Medulla oblongata (tissue), 1 donor: ENCODE data around the gene HBS1L.

ENCODE experiments used
- DNase-seq: peaks from one replicate; pipeline ENCODE4 v3.0.0-alpha.2; 2015; ENCODE audit errors: extremely low spot score

Gene HBS1L

GRCh38 chr6:135037541-135037940, 17.1 kb downstream of the HBS1L start:
- no peak for DNase-seq

- no peak for DNase-seq
Observed at GRCh38 chr6:135036731-135037420, 17.7 kb downstream of the HBS1L start.

GRCh38 chr6:135033238-135033637, 21.4 kb downstream of the HBS1L start:
- DNase-seq: no peak

- no peak for DNase-seq
Observed at GRCh38 chr6:135030532-135031178, 24.0 kb downstream of the HBS1L start.

- no peak for DNase-seq
Observed at GRCh38 chr6:135030056-135030473, 24.6 kb downstream of the HBS1L start.

GRCh38 chr6:135025775-135026174, 28.8 kb downstream of the HBS1L start:
- no peak for DNase-seq

GRCh38 chr6:135025175-135025574, 29.4 kb downstream of the HBS1L start:
- peak; percentile 48 for DNase-seq

GRCh38 chr6:135022050-135022697, 32.4 kb downstream of the HBS1L start:
- no peak for DNase-seq

- no peak for DNase-seq
Observed at GRCh38 chr6:135021310-135022049, 33.1 kb downstream of the HBS1L start.

GRCh38 chr6:135018941-135019340, 35.7 kb downstream of the HBS1L start:
- no peak for DNase-seq

- no peak for DNase-seq
Observed at GRCh38 chr6:135018052-135018451, 36.6 kb downstream of the HBS1L start.

- DNase-seq: no peak
Observed at GRCh38 chr6:135014353-135014832, 40.2 kb downstream of the HBS1L start.

- DNase-seq: no peak
Observed at GRCh38 chr6:135013211-135013610, 41.4 kb downstream of the HBS1L start.

- no peak for DNase-seq
Observed at GRCh38 chr6:135012764-135013163, 41.9 kb downstream of the HBS1L start.

- DNase-seq: no peak
Observed at GRCh38 chr6:135012349-135012748, 42.3 kb downstream of the HBS1L start.

GRCh38 chr6:135008941-135009290, 45.7 kb downstream of the HBS1L start:
- DNase-seq: no peak

GRCh38 chr6:135008072-135008940, 46.3 kb downstream of the HBS1L start:
- no peak for DNase-seq

- no peak for DNase-seq
Observed at GRCh38 chr6:135006386-135006914, 48.2 kb downstream of the HBS1L start.

- no peak for DNase-seq
Observed at GRCh38 chr6:135004399-135004798, 50.2 kb downstream of the HBS1L start.

GRCh38 chr6:135002974-135003703, 51.5 kb downstream of the HBS1L start:
- DNase-seq: no peak
